GM15510 (cell line): ENCODE data around the gene HOXC4.

ENCODE experiments used
- POLR2A ChIP-seq: IDR thresholded peaks from 3 replicates; pipeline ENCODE4 v1.6.1; 2011; ENCODE audit warnings: borderline replicate concordance; ENCODE audit not compliant: insufficient read length; ENCODE audit errors: extremely low read depth

HOXC4 gene

DNA sequence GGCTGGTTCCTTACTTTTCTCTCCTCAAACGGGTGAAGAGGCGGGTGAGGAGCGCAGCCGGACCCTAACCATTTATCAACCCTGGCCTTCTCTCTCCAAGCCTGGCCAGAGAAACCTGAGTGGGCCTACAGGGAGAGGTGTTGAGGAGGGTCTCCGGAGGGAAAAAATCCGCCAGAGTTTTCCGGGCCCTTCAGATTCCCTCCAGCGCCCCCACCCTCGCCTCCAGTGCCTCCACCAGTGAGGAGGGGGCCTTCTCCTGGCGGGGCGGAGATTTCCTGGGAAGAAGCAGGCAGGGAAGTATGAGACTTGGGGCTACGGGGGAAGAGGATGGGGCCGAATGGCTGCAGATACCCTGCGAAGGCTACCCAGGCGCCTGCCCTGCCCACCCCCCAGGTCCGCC is 22.2 kb upstream of the HOXC4 start:
- TF ChIP-seq POLR2A, result no peak

- no peak for TF ChIP-seq POLR2A
Measured at GRCh38 chr12:54032086-54032619, 21.5 kb upstream of the HOXC4 start.

DNA sequence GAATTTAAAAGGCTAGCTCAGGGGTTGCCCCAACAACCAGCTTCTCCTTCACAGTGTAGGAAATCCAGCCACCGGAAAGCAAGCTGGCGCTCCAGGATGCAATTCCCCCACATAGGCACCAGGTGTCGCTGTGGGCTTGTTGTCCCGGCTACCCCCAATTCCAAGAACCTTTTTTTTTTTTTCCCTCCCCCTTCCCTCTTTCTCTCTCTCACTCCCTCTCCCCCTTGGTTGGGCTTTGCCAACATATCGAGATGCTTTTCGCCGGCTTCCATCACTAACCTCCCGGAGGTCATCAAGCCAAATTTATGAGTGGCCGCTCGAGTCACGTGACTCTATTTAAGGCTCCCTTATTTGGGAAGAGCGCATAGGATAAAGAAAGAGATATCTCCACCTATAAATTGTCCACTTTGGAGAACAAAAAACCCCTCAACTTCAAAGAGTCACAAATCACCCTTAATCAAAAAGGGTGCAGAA is 21.0 kb upstream of the HOXC4 start, which contains the start of gene HOXC5:
Gene HOXC5 (plus strand): TSS at position 424 of the 474 bp plus-strand sequence. CDS start 73 bp downstream, outside the sequence.
- TF ChIP-seq POLR2A, result no peak

GRCh38 chr12:54033106-54033979 is 20.3 kb upstream of the HOXC4 start:
- no peak for TF ChIP-seq POLR2A

- no peak for TF ChIP-seq POLR2A
Measured at GRCh38 chr12:54033980-54034784, 19.5 kb upstream of the HOXC4 start.

GRCh38 chr12:54034785-54035310 is 18.8 kb upstream of the HOXC4 start:
- TF ChIP-seq POLR2A, result no peak

DNA sequence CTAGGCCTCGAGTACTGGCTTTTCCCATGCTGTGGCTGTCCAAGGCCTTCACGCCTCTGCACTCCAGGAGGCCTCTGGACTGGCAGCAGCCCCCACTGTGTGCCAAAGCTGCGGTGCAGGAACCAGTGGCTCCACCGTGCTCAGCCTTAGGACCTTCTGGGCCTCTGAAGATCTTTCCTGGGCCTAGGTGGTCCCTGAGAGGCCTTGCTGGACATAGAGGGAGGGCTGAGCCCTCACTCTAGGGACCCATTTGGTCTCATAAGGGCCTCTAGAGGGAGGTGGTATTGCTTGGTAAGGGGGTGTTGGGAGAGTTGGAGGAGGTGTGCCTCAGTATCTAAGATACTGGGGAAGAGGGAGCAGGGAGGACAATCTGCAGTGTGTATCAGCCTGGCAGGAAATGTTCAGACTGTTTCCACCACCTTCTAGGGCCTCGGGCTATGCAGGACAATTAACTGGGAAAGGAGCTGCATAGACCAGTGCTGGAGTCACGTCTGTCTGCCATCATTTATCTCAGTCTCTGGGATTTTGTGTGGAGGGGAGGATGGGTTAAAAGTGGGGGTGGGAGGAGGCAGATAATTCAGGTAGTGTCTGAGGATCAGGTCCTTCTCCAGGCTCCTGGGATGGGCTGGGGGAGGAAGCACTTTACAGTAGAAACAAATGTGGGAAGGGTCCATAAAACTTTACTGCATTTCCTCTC is 17.9 kb upstream of the HOXC4 start:
- no peak for TF ChIP-seq POLR2A

GRCh38 chr12:54036620-54037359 is 16.8 kb upstream of the HOXC4 start:
- TF ChIP-seq POLR2A, result no peak

GRCh38 chr12:54037360-54038283 is 16.0 kb upstream of the HOXC4 start:
- TF ChIP-seq POLR2A, result no peak

DNA sequence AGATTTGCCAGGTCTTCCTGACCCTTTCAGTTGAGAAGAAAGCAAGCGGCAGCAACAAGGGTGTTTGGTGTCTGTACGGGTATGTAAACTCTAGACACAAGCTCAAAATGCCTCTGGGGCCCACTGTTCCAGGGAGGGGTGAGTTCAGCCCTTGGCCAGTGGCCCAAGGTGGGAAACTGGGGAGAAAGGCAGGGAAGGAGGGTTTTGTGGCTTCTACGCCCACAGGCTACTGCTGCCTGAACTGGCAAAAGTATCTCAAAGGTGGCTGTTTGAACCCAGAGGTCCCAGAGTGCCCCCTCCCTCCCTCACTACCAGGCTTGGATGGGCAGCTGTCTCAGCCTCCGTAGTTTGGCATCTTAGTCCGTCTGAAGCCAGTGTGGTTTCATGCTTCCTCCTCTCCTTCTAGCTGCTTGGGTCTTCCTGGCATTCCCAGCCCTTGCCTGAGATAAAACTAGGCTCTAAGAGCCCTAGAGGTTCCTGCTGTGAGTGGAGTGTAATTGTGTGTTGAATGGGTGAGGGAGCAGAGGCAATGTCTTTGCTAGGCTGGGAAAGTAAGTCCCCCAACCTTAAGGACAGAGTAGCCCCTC is 15.3 kb upstream of the HOXC4 start:
- TF ChIP-seq POLR2A, result no peak

GRCh38 chr12:54038871-54039414 is 14.7 kb upstream of the HOXC4 start:
- no peak for TF ChIP-seq POLR2A
